Testis (tissue), 3 donors: ENCODE data around the gene TBCD. TPM values are rescaled to one million over a fixed set of nuclear protein-coding genes. Genes with fewer than 3 reads are reported as not detected.

Experiments
- DNase-seq: peaks from one replicate; pipeline ENCODE4 v3.0.0-alpha.2; 2019
- H3K27ac ChIP-seq, 2 donors: fragments of 200-600 bp; sonication (generic); one replicate each; pipeline ENCODE4 v1.5.1; 2019
- H3K27me3 ChIP-seq: fragments of 200-600 bp; sonication (generic); one replicate; pipeline ENCODE4 v1.5.1; 2019
- H3K36me3 ChIP-seq: fragments of 200-600 bp; sonication (generic); one replicate; pipeline ENCODE4 v1.5.1; 2017; ENCODE audit warnings: low read depth; ENCODE audit errors: missing control alignments
- H3K4me1 ChIP-seq: fragments of 200-600 bp; sonication (generic); one replicate; pipeline ENCODE4 v1.5.1; 2019
- H3K4me3 ChIP-seq, 2 donors: fragments of 200-600 bp; sonication (generic); one replicate each; pipeline ENCODE4 v1.5.1; 2017 to 2019
- H3K9me3 ChIP-seq: fragments of 200-600 bp; sonication (generic); one replicate; pipeline ENCODE4 v1.5.1; 2017
- CTCF ChIP-seq, 3 experiments: fragments of 450-650 bp in 2 of 3; fragments of 200-600 bp in 1 of 3; sonication (generic) in 1 of 3; IDR thresholded peaks; one replicate each; pipeline ENCODE4 v1.5.1; 2016 to 2019; ENCODE audit warnings: antibody characterized with exemption in 3 of 3, mild to moderate bottlenecking in 2 of 3, moderate library complexity in 1 of 3
- POLR2A ChIP-seq: fragments of 450-650 bp; IDR thresholded peaks from one replicate; pipeline ENCODE4 v1.6.1; 2017; ENCODE audit warnings: antibody characterized with exemption, mild to moderate bottlenecking, moderate library complexity
- WGBS, 2 donors: methylation state at CpG; one replicate each; pipeline ENCODE4 v1.1.5; 2018; 5-methylcytosine and 5-hydroxymethylcytosine counted together
- intact Hi-C: fragments of 100-400 bp; cut with DNase I; formaldehyde crosslinking; loops from one replicate; pipeline ENCODE4 v1.15.1; 2023; ENCODE audit warnings: low total_unique reads
- polyA plus RNA-seq: library from polyadenylated mRNA; stranded (reverse); fragments of 350-450 nt; fragmentation: Illumina TruSeq; extraction: RNeasy Lipid Tissue Mini Kit (QIAGEN cat#74804); gene quantifications from one replicate; pipeline ENCODE4 v1.2.3, GENCODE V29; 2014; ENCODE audit warnings: low read depth, low replicate concordance; ENCODE audit not compliant: insufficient read depth
- total RNA-seq, 2 donors: library from RNA; depleted of rRNA; stranded (reverse); fragments of >200 nt; gene quantifications; one replicate each; pipeline ENCODE4 v1.2.3, GENCODE V29; 2016

TBCD gene
- total and polyA plus RNA-seq, 3 donors from 2014 or later, result 81.2 to 128 (median 115) TPM

DNA sequence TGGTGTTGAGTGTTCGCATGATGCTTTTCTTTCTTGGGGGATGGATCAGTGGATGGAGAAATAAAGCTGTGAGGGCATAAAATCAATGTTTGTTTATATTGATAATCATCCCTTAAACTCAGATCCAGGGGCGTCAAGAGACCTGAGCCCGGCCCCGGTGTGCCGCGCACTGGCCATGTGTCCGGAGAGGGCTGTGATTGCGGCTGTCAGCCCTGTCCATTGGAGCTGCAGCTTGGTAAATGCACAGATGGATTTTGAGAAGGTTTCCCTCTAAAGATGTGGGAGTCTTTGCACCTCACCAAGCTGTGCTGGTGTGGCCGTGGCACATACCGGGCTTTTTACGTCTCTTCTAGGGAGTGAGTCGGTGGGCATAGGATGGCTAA lies 109.5 kb downstream of the TBCD start:
- no peak for DNase-seq
- Histone ChIP-seq H3K9me3 (no peaks in the 10 kb centered on the region), H3K36me3 (no peaks in the 10 kb centered on the region), H3K27ac (no peak overlapping the region), H3K4me3 (no peak overlapping the region), H3K4me1 (peaks cover 10% of the 10 kb centered on the region), H3K27me3 (no peaks in the 10 kb centered on the region)
- intact Hi-C loops, result no loop called here
- TF ChIP-seq CTCF (IDR thresholded peaks at IDR 0.05), result no peak
- no peak for TF ChIP-seq POLR2A
- 97 to 98% methylated on average over 12 of the region's 12 CpGs for WGBS, 2 donors

GRCh38 chr17:82862191-82862590 lies 110.3 kb downstream of the TBCD start:
- no peak overlapping the region for H3K27ac ChIP-seq

GRCh38 chr17:82862737-82863382 lies 111.0 kb downstream of the TBCD start:
- intact Hi-C loops, result no loop called here
- Histone ChIP-seq H3K9me3 (no peaks in the 10 kb centered on the region), H3K27ac (no peak overlapping the region), H3K36me3 (no peaks in the 10 kb centered on the region), H3K27me3 (no peaks in the 10 kb centered on the region), H3K4me1 (peaks cover 19% of the 10 kb centered on the region), H3K4me3 (no peak overlapping the region)
- no peak for DNase-seq
- WGBS, 2 donors, result 91% methylated on average over 22 to 25 of the region's 25 CpGs
- TF ChIP-seq POLR2A (no peak), CTCF (IDR thresholded peaks at IDR 0.05) (no peak)

More at GRCh38 chr17:82862191-82862590, 110.3 kb downstream of the TBCD start:
- 90 to 93% methylated on average over 8 of the region's 8 CpGs for WGBS, 2 donors
- no peak overlapping the region for H3K4me3 ChIP-seq
- TF ChIP-seq POLR2A (no peak), CTCF (IDR thresholded peaks at IDR 0.05) (no peak)
- H3K36me3 ChIP-seq, result no peaks in the 10 kb centered on the region
- DNase-seq, result no peak
- peaks cover 18% of the 10 kb centered on the region for H3K4me1 ChIP-seq
- intact Hi-C loops, result no loop called here
- H3K9me3 ChIP-seq, result no peaks in the 10 kb centered on the region
- H3K27me3 ChIP-seq, result no peaks in the 10 kb centered on the region

DNA sequence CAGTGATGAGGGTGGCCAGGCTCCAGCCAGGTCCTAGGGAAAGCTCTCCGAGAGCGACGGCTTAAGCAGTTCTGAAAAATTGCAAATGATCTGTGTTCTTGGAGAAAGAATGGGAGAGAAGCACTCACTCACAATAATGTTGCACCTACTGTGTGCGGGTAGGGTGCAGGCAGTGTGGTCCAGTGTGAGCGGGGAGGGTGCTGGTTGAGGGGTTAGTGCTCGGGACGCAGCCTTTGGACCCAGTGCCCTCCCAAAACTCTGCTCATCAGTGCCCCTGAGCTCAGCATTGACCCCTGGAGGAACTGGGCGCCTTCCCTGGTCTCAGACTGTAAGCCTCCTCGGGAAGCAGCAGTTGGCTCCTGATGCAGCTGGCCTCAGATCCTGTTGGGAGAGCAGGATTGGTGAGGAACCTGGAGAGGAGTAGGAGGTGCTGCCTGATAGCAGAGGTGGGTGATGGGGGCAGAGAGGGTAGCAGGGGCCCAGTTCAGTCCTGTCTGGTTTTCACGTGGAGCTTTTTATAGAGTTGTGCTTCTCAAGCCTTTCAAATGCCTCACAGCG lies 111.6 kb downstream of the TBCD start:
- no peaks in the 10 kb centered on the region for H3K27me3 ChIP-seq
- peaks cover 19% of the 10 kb centered on the region for H3K4me1 ChIP-seq
- no peak overlapping the region for H3K27ac ChIP-seq
- intact Hi-C loops, result no loop called here
- H3K4me3 ChIP-seq, result no peak overlapping the region
- H3K9me3 ChIP-seq, result no peaks in the 10 kb centered on the region
- no peak for DNase-seq
- TF ChIP-seq POLR2A (no peak), CTCF (IDR thresholded peaks at IDR 0.05) (no peak)
- no peaks in the 10 kb centered on the region for H3K36me3 ChIP-seq
- WGBS, 2 donors, result 78 to 86% methylated on average over 5 to 11 of the region's 11 CpGs
